H1 (cell line): ENCODE data around the gene KCTD16. TPM values are rescaled to one million over a fixed set of nuclear protein-coding genes. Genes with fewer than 3 reads are reported as not detected.

Source experiments
- CTCF ChIA-PET: fragments of 300-600 bp; sonication (Branson Sonifier 250); formaldehyde crosslinking; loops from one replicate; lab custom pipeline; 2021; ENCODE audit not compliant: partially characterized antibody; lab: Charles Lee
- POLR2A ChIA-PET: fragments of 300-600 bp; sonication (Branson Sonifier 250); formaldehyde crosslinking; loops from one replicate; lab custom pipeline; 2021; ENCODE audit warnings: inconsistent platforms; ENCODE audit not compliant: partially characterized antibody; lab: Charles Lee
- DNase-seq, 2 experiments: peaks; one replicate each; pipeline versions ENCODE4 v3.0.0 to v3.0.0-alpha.2; 2010 to 2022; ENCODE audit warnings: low spot score in 2 of 2, low read depth in 1 of 2, mixed read lengths in 1 of 2
- FAIRE-seq: peaks from 2 replicates; lab custom pipeline; 2011; peaks lifted over from hg19 to GRCh38; lab: Jason Lieb, UNC
- H2AFZ ChIP-seq: 2 replicates; pipeline ENCODE4 v1.8.1; 2012; ENCODE audit warnings: low read length, inconsistent platforms
- H2AK5ac ChIP-seq: 2 replicates; pipeline ENCODE4 v1.6.1; 2013; ENCODE audit warnings: low read depth, low read length
- H2BK120ac ChIP-seq: replicated peaks from 2 replicates; pipeline ENCODE3; 2013; ENCODE audit warnings: low read depth, low read length, inconsistent platforms
- H2BK12ac ChIP-seq: 2 replicates; pipeline ENCODE4 v1.6.1; 2013; ENCODE audit warnings: low read depth, low read length
- H2BK15ac ChIP-seq: 2 replicates; pipeline ENCODE4 v1.6.1; 2013; ENCODE audit warnings: low read length
- H2BK20ac ChIP-seq: 2 replicates; pipeline ENCODE4 v1.6.1; 2013; ENCODE audit warnings: low read length
- H2BK5ac ChIP-seq: 2 replicates; pipeline ENCODE4 v1.6.1; 2013; ENCODE audit warnings: low read depth, low read length
- H3K14ac ChIP-seq: 2 replicates; pipeline ENCODE4 v1.6.1; 2013; ENCODE audit warnings: inconsistent platforms; ENCODE audit not compliant: insufficient read length
- H3K18ac ChIP-seq: 2 replicates; pipeline ENCODE4 v1.6.1; 2013; ENCODE audit warnings: low read length; ENCODE audit errors: extremely low read depth
- H3K23ac ChIP-seq: 2 replicates; pipeline ENCODE4 v1.6.1; 2013; ENCODE audit warnings: inconsistent platforms; ENCODE audit not compliant: insufficient read length
- H3K23me2 ChIP-seq: 2 replicates; pipeline ENCODE4 v1.6.1; 2013; ENCODE audit warnings: low read depth, low read length
- H3K27ac ChIP-seq: 2 replicates; pipeline ENCODE4 v1.6.1; 2011; ENCODE audit warnings: low read depth, low read length, inconsistent platforms
- H3K27me3 ChIP-seq, 4 experiments: replicated peaks in 1 of 4; 1 replicate in 1 of 4; 2 replicates in 3 of 4; pipeline versions ENCODE4 v1.6.1 to v1.8.1; 2011 to 2013; ENCODE audit warnings: low read length in 3 of 4, mild to moderate bottlenecking in 3 of 4, inconsistent platforms in 2 of 4, mixed read lengths in 2 of 4, moderate library complexity in 1 of 4; ENCODE audit not compliant: control insufficient read depth in 3 of 4, insufficient read depth in 3 of 4; ENCODE audit errors: extremely low read depth in 1 of 4
- H3K36me3 ChIP-seq, 4 experiments: 2 replicates each; pipeline versions ENCODE4 v1.6.1 to v1.8.1; 2011 to 2013; ENCODE audit warnings: mild to moderate bottlenecking in 4 of 4, low read length in 3 of 4, moderate library complexity in 2 of 4, control low read depth in 1 of 4, inconsistent platforms in 1 of 4; ENCODE audit not compliant: insufficient read depth in 4 of 4, control insufficient read depth in 2 of 4
- H3K4ac ChIP-seq: replicated peaks from 2 replicates; pipeline ENCODE3; 2013; ENCODE audit warnings: low read length, low read depth, mixed read lengths, inconsistent platforms; ENCODE audit not compliant: insufficient read length
- H3K4me1 ChIP-seq, 4 experiments: replicated peaks in 1 of 4; 1 replicate in 1 of 4; 2 replicates in 3 of 4; pipeline versions ENCODE4 v1.6.1 to v1.8.1; 2011 to 2013; ENCODE audit warnings: low read length in 3 of 4, inconsistent platforms in 2 of 4, mixed read lengths in 1 of 4; ENCODE audit not compliant: insufficient read depth in 4 of 4, control insufficient read depth in 3 of 4
- H3K4me2 ChIP-seq, 2 experiments: 2 replicates each; pipeline versions ENCODE4 v1.6.1 to v1.8.1; 2011 to 2013; ENCODE audit warnings: low read depth in 2 of 2, low read length in 2 of 2, control low read depth in 1 of 2, inconsistent platforms in 1 of 2, mild to moderate bottlenecking in 1 of 2; ENCODE audit not compliant: insufficient read depth in 1 of 2
- H3K4me3 ChIP-seq, 4 experiments: fragments of 200-600, 300-600 bp in 1 of 4; sonication (generic), shearing (Covaris generic), sonication (Bioruptor Twin) in 1 of 4; 2 replicates each; pipeline versions ENCODE4 v1.5.1 to v1.8.1; 2011 to 2016; ENCODE audit warnings: low read length in 4 of 4, low read depth in 3 of 4, control low read depth in 2 of 4, inconsistent platforms in 2 of 4, mild to moderate bottlenecking in 2 of 4, mixed read lengths in 1 of 4, moderate library complexity in 1 of 4; ENCODE audit not compliant: insufficient read depth in 2 of 4; ENCODE audit errors: extremely low read depth in 1 of 4
- H3K56ac ChIP-seq: replicated peaks from 2 replicates; pipeline ENCODE3; 2013; ENCODE audit warnings: low read depth, mild to moderate bottlenecking, mixed read lengths, low read length, inconsistent platforms; ENCODE audit not compliant: insufficient read length
- H3K79me1 ChIP-seq: 2 replicates; pipeline ENCODE4 v1.6.1; 2013; ENCODE audit warnings: low read depth, low read length, control low read depth
- H3K79me2 ChIP-seq, 2 experiments: 2 replicates each; pipeline versions ENCODE4 v1.6.1 to v1.8.1; 2012 to 2013; ENCODE audit warnings: low read length in 2 of 2, mild to moderate bottlenecking in 2 of 2, inconsistent platforms in 1 of 2; ENCODE audit not compliant: insufficient read depth in 2 of 2, control insufficient read depth in 1 of 2
- H3K9ac ChIP-seq, 4 experiments: replicated peaks in 1 of 4; 1 replicate in 1 of 4; 2 replicates in 3 of 4; pipeline versions ENCODE4 v1.6.1 to v1.8.1; 2011 to 2013; ENCODE audit warnings: low read depth in 3 of 4, low read length in 3 of 4, control low read depth in 2 of 4, mild to moderate bottlenecking in 2 of 4, moderate library complexity in 2 of 4, inconsistent platforms in 1 of 4; ENCODE audit errors: extremely low read depth in 1 of 4
- H3K9me3 ChIP-seq, 2 experiments: 2 replicates each; pipeline versions ENCODE4 v1.6.1 to v1.8.1; 2012 to 2013; ENCODE audit warnings: mild to moderate bottlenecking in 2 of 2, moderate library complexity in 2 of 2, control low read depth in 1 of 2, inconsistent platforms in 1 of 2, low read depth in 1 of 2, low read length in 1 of 2, mixed read lengths in 1 of 2; ENCODE audit not compliant: insufficient read depth in 2 of 2
- H4K20me1 ChIP-seq, 2 experiments: replicated peaks in 1 of 2; 2 replicates each; pipeline versions ENCODE3 to v1.8.1; 2011 to 2013; ENCODE audit warnings: inconsistent platforms in 2 of 2, low read length in 2 of 2, mild to moderate bottlenecking in 1 of 2; ENCODE audit not compliant: insufficient read depth in 2 of 2, control insufficient read depth in 1 of 2
- H4K5ac ChIP-seq: 2 replicates; pipeline ENCODE4 v1.6.1; 2013; ENCODE audit warnings: low read length, low read depth, mixed read lengths, inconsistent platforms; ENCODE audit not compliant: insufficient read length
- H4K8ac ChIP-seq: 2 replicates; pipeline ENCODE4 v1.8.0; 2013; ENCODE audit warnings: mild to moderate bottlenecking, moderate library complexity, low read length, inconsistent platforms; ENCODE audit not compliant: insufficient read depth; ENCODE audit errors: extremely low read depth
- H4K91ac ChIP-seq: replicated peaks from 2 replicates; pipeline ENCODE3; 2013; ENCODE audit warnings: low read length, mixed read lengths, inconsistent platforms; ENCODE audit not compliant: insufficient read length
- CHD1 ChIP-seq: IDR thresholded peaks from 2 replicates; pipeline ENCODE4 v1.6.1; 2012; ENCODE audit warnings: low read depth, low read length, improper control_type of control experiment
- EZH2 ChIP-seq: fragments of 200-600 bp; sonication (generic); IDR thresholded peaks from 2 replicates; pipeline ENCODE4 v1.7.1; 2012; ENCODE audit warnings: low read depth, mild to moderate bottlenecking, moderate library complexity, low read length, inconsistent platforms; ENCODE audit not compliant: severe bottlenecking
- GABPA ChIP-seq: IDR thresholded peaks from 2 replicates; pipeline ENCODE4 v1.6.1; 2011; ENCODE audit warnings: mild to moderate bottlenecking, low read length, moderate library complexity, borderline replicate concordance; ENCODE audit not compliant: insufficient read depth
- KDM5A ChIP-seq: fragments of 200-600 bp; IDR thresholded peaks from 2 replicates; pipeline ENCODE4 v1.7.1; 2012; ENCODE audit warnings: mild to moderate bottlenecking, low read length, inconsistent platforms, mixed read lengths
- POU5F1 ChIP-seq: IDR thresholded peaks from 2 replicates; pipeline ENCODE4 v1.6.1; 2011; ENCODE audit warnings: low read depth, mild to moderate bottlenecking, low read length, moderate library complexity
- YY1 ChIP-seq: IDR thresholded peaks from 2 replicates; pipeline ENCODE4 v1.6.1; 2011; ENCODE audit warnings: low read depth, mild to moderate bottlenecking, low read length
- ZNF274 ChIP-seq: IDR thresholded peaks from 2 replicates; pipeline ENCODE4 v1.7.0; 2012; ENCODE audit warnings: low read length, borderline replicate concordance; ENCODE audit errors: extremely low read depth
- WGBS, 2 experiments: shearing (Covaris generic) in 1 of 2; methylation state at CpG; one replicate each; pipeline versions ENCODE4 v1.1.6 to v1.1.7; 2013 to 2015; ENCODE audit warnings: low lambda C conversion rate in 2 of 2, mixed read lengths in 2 of 2, inconsistent platforms in 1 of 2, low coverage in 1 of 2, missing lambda C conversion rate in 1 of 2; ENCODE audit not compliant: insufficient replicate concordance in 2 of 2, insufficient coverage in 1 of 2, insufficient read length in 1 of 2; ENCODE audit errors: extremely low coverage in 1 of 2, missing lambda C conversion rate in 1 of 2; 5-methylcytosine and 5-hydroxymethylcytosine counted together
- polyA plus RNA-seq, 7 experiments: library from polyadenylated mRNA; depleted of rRNA in 3 of 7; stranded (reverse) in 5 of 7; unstranded in 2 of 7; fragments of >200 nt in 5 of 7; fragments of 200-250 nt in 2 of 7; gene quantifications; 1 replicate in 5 of 7; 2 replicates in 1 of 7; 4 replicates in 1 of 7; pipeline versions ENCODE4 v1.2.1 to v1.2.3, GENCODE V29; 2011 to 2013; ENCODE audit warnings: missing spikeins in 2 of 7, mixed read lengths in 2 of 7
- total RNA-seq: library from RNA; stranded (reverse); fragmentation: NEBNext Ultra II Directional; extraction: Animal tissue kit (Norgen Biotek cat#: 25700); gene quantifications from 2 replicates; pipeline ENCODE4 v1.2.1, GENCODE V29; 2021

Gene KCTD16
- total and polyA plus RNA-seq, 2 of the 8 experiments (the other 6 are each of a cell fraction or from before 2014, with no cell fraction given), result 0.03 to 0.24 TPM

- TF ChIP-seq POU5F1 (no peak), CHD1 (no peak), YY1 (no peak), GABPA (no peak), KDM5A (no peak), ZNF274 (no peak), EZH2 (no peak)
- H2BK15ac ChIP-seq, result no peak overlapping the region
- H2BK12ac ChIP-seq, result no peak overlapping the region
- H3K4ac ChIP-seq, result no peak overlapping the region
- H3K14ac ChIP-seq, result no peak overlapping the region
- H2AFZ ChIP-seq, result no peak overlapping the region
- no peak overlapping the region for H4K91ac ChIP-seq
- no peak overlapping the region for H3K18ac ChIP-seq
- no peaks in the 10 kb centered on the region for H3K27me3 ChIP-seq
- no peak overlapping the region for H3K9ac ChIP-seq
- POLR2A ChIA-PET, result interaction anchor here (0.6 kb wide), 1 partner anchor 977 kb away, joined by 3 read pairs; no protein-coding TSS in a partner anchor
- no peaks in the 10 kb centered on the region for H3K36me3 ChIP-seq
- DNase-seq (no peak), FAIRE-seq (no peak)
- no peak overlapping the region for H4K5ac ChIP-seq
- no peak overlapping the region for H3K4me2 ChIP-seq
- no peak overlapping the region for H4K8ac ChIP-seq
- no peak overlapping the region for H2BK120ac ChIP-seq
- no peak overlapping the region for H3K23ac ChIP-seq
- no peaks in the 10 kb centered on the region for H3K23me2 ChIP-seq
- H3K9me3 ChIP-seq, result no peaks in the 10 kb centered on the region
- no peaks in the 10 kb centered on the region for H3K79me1 ChIP-seq
- no peaks in the 10 kb centered on the region for H4K20me1 ChIP-seq
- no peak overlapping the region for H2BK20ac ChIP-seq
- no peak overlapping the region for H2BK5ac ChIP-seq
- H3K27ac ChIP-seq, result no peak overlapping the region
- H3K4me1 ChIP-seq, result no peaks in the 10 kb centered on the region
- H2AK5ac ChIP-seq, result no peak overlapping the region
- CTCF ChIA-PET, result interaction anchor here (0.7 kb wide), 1 partner anchor 12 kb away, joined by 3 read pairs; no protein-coding TSS in a partner anchor
- no peak overlapping the region for H3K56ac ChIP-seq
- WGBS, 2 experiments, result 88% methylated on average over 1 of the region's 1 CpG; no CpG with 5 or more reads in 1 of the 2 experiments
- no peaks in the 10 kb centered on the region for H3K79me2 ChIP-seq
- H3K4me3 ChIP-seq, result no peak overlapping the region
Measured at GRCh38 chr5:144179226-144179625, 8.6 kb downstream of the KCTD16 start.
